Activated B cell treated with CpG ODN at 0.5 μM for 24 hours (primary cell): ENCODE data around the gene SSTR3. TPM values are rescaled to one million over a fixed set of nuclear protein-coding genes. Genes with fewer than 3 reads are reported as not detected.

Experiments
- ATAC-seq: fragments of 200-7000 bp; cut with Tn5 transposase; one replicate; pipeline ENCODE4 v1.10.0; 2021; ENCODE audit warnings: low read depth, mild to moderate bottlenecking, moderate library complexity
- CTCF ChIA-PET: fragments of 350-600 bp; sonication (Branson Sonifier 250); formaldehyde crosslinking; loops from one replicate; lab custom pipeline; 2021; ENCODE audit warnings: antibody characterized with exemption; lab: Charles Lee
- POLR2A ChIA-PET: fragments of 350-600 bp; sonication (Branson Sonifier 250); formaldehyde crosslinking; loops from one replicate; lab custom pipeline; 2021; ENCODE audit warnings: antibody characterized with exemption; lab: Charles Lee
- DNase-seq: peaks from one replicate; pipeline ENCODE4 v3.0.0; 2022
- H3K27ac Mint-ChIP-seq: one replicate; pipeline ENCODE4 v1.8.0; 2020; ENCODE audit warnings: mixed read lengths
- H3K27me3 Mint-ChIP-seq: one replicate; pipeline ENCODE4 v1.8.0; 2021; ENCODE audit warnings: mixed read lengths
- H3K36me3 Mint-ChIP-seq: one replicate; pipeline ENCODE4 v1.8.0; 2021; ENCODE audit warnings: low read depth, mixed read lengths
- H3K4me1 Mint-ChIP-seq: one replicate; pipeline ENCODE4 v1.8.0; 2021; ENCODE audit warnings: mixed read lengths
- H3K4me3 Mint-ChIP-seq: one replicate; pipeline ENCODE4 v1.8.0; 2020; ENCODE audit warnings: mild to moderate bottlenecking, mixed read lengths
- H3K9me3 Mint-ChIP-seq: one replicate; pipeline ENCODE4 v1.8.0; 2020; ENCODE audit warnings: mixed read lengths
- CTCF ChIP-seq: fragments of 200-600 bp; IDR thresholded peaks from one replicate; pipeline ENCODE4 v1.8.0; 2022; ENCODE audit warnings: antibody characterized with exemption, mild to moderate bottlenecking
- intact Hi-C: fragments of 100-400 bp; cut with micrococcal nuclease; formaldehyde crosslinking; loops from one replicate; pipeline ENCODE4 v1.15.1; 2024
- total RNA-seq: library from RNA; stranded (reverse); gene quantifications from 2 replicates; pipeline ENCODE4 v1.2.3, GENCODE V29; 2022

The SSTR3 gene
- total RNA-seq, 1 donor from 2014 or later = 1.8 TPM

- Mint-ChIP-seq H3K27me3 (no peaks in the 10 kb centered on the region), H3K9me3 (no peaks in the 10 kb centered on the region), H3K4me3 (no peak overlapping the region), H3K36me3 (peaks cover 7% of the 10 kb centered on the region), H3K4me1 (peaks cover 9% of the 10 kb centered on the region), H3K27ac (no peak overlapping the region)
- ChIA-PET CTCF (no interaction called here), POLR2A (no interaction called here)
- TF ChIP-seq CTCF = no peak
- intact Hi-C loops = no loop called here
- no peak for ATAC-seq
- DNase-seq = no peak
Observed at GRCh38 chr22:37187552-37187890, 24.8 kb downstream of the SSTR3 start.

GRCh38 chr22:37186997-37187522 is 25.2 kb downstream of the SSTR3 start:
- DNase-seq (no peak), ATAC-seq (no peak)
- no peak overlapping the region for H3K4me3 Mint-ChIP-seq
- H3K36me3 Mint-ChIP-seq = peaks cover 7% of the 10 kb centered on the region
- no peak overlapping the region for H3K27ac Mint-ChIP-seq
- H3K9me3 Mint-ChIP-seq = no peaks in the 10 kb centered on the region
- ChIA-PET CTCF (no interaction called here), POLR2A (no interaction called here)
- TF ChIP-seq CTCF = no peak
- H3K27me3 Mint-ChIP-seq = no peaks in the 10 kb centered on the region
- H3K4me1 Mint-ChIP-seq = peaks cover 9% of the 10 kb centered on the region
- intact Hi-C loops = no loop called here

- Mint-ChIP-seq H3K27me3 (no peaks in the 10 kb centered on the region), H3K36me3 (peaks cover 7% of the 10 kb centered on the region), H3K9me3 (no peaks in the 10 kb centered on the region), H3K27ac (no peak overlapping the region), H3K4me3 (no peak overlapping the region), H3K4me1 (peaks cover 9% of the 10 kb centered on the region)
- peak; percentile 61 for ATAC-seq
- no peak for DNase-seq
- intact Hi-C loops = no loop called here
- ChIA-PET POLR2A (no interaction called here), CTCF (no interaction called here)
- TF ChIP-seq CTCF = no peak
Observed at GRCh38 chr22:37186228-37186996, 25.9 kb downstream of the SSTR3 start.

GRCh38 chr22:37185646-37186227 is 26.5 kb downstream of the SSTR3 start:
- H3K27me3 Mint-ChIP-seq = no peaks in the 10 kb centered on the region
- no peak overlapping the region for H3K4me3 Mint-ChIP-seq
- no peak for TF ChIP-seq CTCF
- H3K4me1 Mint-ChIP-seq = peaks cover 9% of the 10 kb centered on the region
- ChIA-PET CTCF (no interaction called here), POLR2A (no interaction called here)
- intact Hi-C loops = no loop called here
- DNase-seq (no peak), ATAC-seq (no peak)
- H3K36me3 Mint-ChIP-seq = peaks cover 7% of the 10 kb centered on the region
- no peaks in the 10 kb centered on the region for H3K9me3 Mint-ChIP-seq
- no peak overlapping the region for H3K27ac Mint-ChIP-seq

GRCh38 chr22:37184816-37185541 is 27.3 kb downstream of the SSTR3 start:
- H3K4me3 Mint-ChIP-seq = no peak overlapping the region
- POLR2A ChIA-PET = no interaction called here

More at GRCh38 chr22:37184816-37185541, 27.3 kb downstream of the SSTR3 start:
- intact Hi-C loops = no loop called here
- CTCF ChIA-PET = no interaction called here
- Mint-ChIP-seq H3K27me3 (no peaks in the 10 kb centered on the region), H3K36me3 (peaks cover 7% of the 10 kb centered on the region), H3K9me3 (no peaks in the 10 kb centered on the region), H3K27ac (no peak overlapping the region), H3K4me1 (peaks cover 9% of the 10 kb centered on the region)
- ATAC-seq (no peak), DNase-seq (no peak)
- no peak for TF ChIP-seq CTCF
